Nephron (organoid): ENCODE data around the gene RNF150.
"Not testable (repeated sequence)": the region's sequence is repeated elsewhere in the genome, so short reads cannot be mapped to it uniquely, and the experiment has no call there.

Source experiments
- H3K27ac Mint-ChIP-seq, 3 experiments: 2 replicates each; pipeline ENCODE4 v1.8.0; 2020; ENCODE audit warnings: mixed read lengths in 3 of 3, mild to moderate bottlenecking in 2 of 3, moderate library complexity in 1 of 3
- H3K27me3 Mint-ChIP-seq: 2 replicates; pipeline ENCODE4 v1.8.0; 2021; ENCODE audit warnings: low read depth, mild to moderate bottlenecking, moderate library complexity, mixed read lengths
- H3K36me3 Mint-ChIP-seq: 2 replicates; pipeline ENCODE4 v1.8.0; 2020; ENCODE audit warnings: low read depth, mixed read lengths
- H3K4me1 Mint-ChIP-seq: 2 replicates; pipeline ENCODE4 v1.8.0; 2020; ENCODE audit warnings: mixed read lengths
- H3K4me3 Mint-ChIP-seq, 3 experiments: 2 replicates each; pipeline ENCODE4 v1.8.0; 2020; ENCODE audit warnings: mild to moderate bottlenecking in 3 of 3, mixed read lengths in 3 of 3, moderate library complexity in 2 of 3
- H3K9me3 Mint-ChIP-seq: 2 replicates; pipeline ENCODE4 v1.8.0; 2020; ENCODE audit warnings: mixed read lengths
- CTCF ChIP-seq, 3 experiments: fragments of 200-600 bp; sonication (generic); IDR thresholded peaks; one replicate each; pipeline ENCODE4 v1.5.0; 2021; ENCODE audit warnings: antibody characterized with exemption in 3 of 3; ENCODE audit not compliant: unreplicated experiment in 3 of 3

The RNF150 gene

GRCh38 chr4:140818433-140818832 lies 314.8 kb downstream of the RNF150 start:
- Mint-ChIP-seq H3K4me1 (no peaks in the 10 kb centered on the region), H3K4me3 (no peak overlapping the region), H3K9me3 (no peaks in the 10 kb centered on the region), H3K27ac (no peak overlapping the region), H3K36me3 (no peaks in the 10 kb centered on the region), H3K27me3 (peaks cover 30% of the 10 kb centered on the region)
- TF ChIP-seq CTCF (IDR thresholded peaks at IDR 0.05; ENCODE audit: unreplicated experiment in 3 of 3), result no peak

- Mint-ChIP-seq H3K4me3 (no peak overlapping the region), H3K36me3 (no peaks in the 10 kb centered on the region), H3K27ac (no peak overlapping the region), H3K4me1 (no peaks in the 10 kb centered on the region), H3K9me3 (no peaks in the 10 kb centered on the region), H3K27me3 (peaks cover 30% of the 10 kb centered on the region)
- no peak for TF ChIP-seq CTCF (IDR thresholded peaks at IDR 0.05; ENCODE audit: unreplicated experiment in 3 of 3)
Observed at GRCh38 chr4:140816806-140817510, 316.3 kb downstream of the RNF150 start.

GRCh38 chr4:140813804-140814203 lies 319.5 kb downstream of the RNF150 start:
- no peak for TF ChIP-seq CTCF (IDR thresholded peaks at IDR 0.05; ENCODE audit: unreplicated experiment in 3 of 3)
- no peak overlapping the region for H3K4me3 Mint-ChIP-seq
- no peaks in the 10 kb centered on the region for H3K9me3 Mint-ChIP-seq
- H3K36me3 Mint-ChIP-seq, result no peaks in the 10 kb centered on the region
- H3K4me1 Mint-ChIP-seq, result no peaks in the 10 kb centered on the region
- no peak overlapping the region for H3K27ac Mint-ChIP-seq
- H3K27me3 Mint-ChIP-seq, result peaks cover 38% of the 10 kb centered on the region

- H3K9me3 Mint-ChIP-seq, result no peaks in the 10 kb centered on the region
- no peak overlapping the region for H3K4me3 Mint-ChIP-seq
- H3K4me1 Mint-ChIP-seq, result peaks cover 5% of the 10 kb centered on the region
- H3K36me3 Mint-ChIP-seq, result no peaks in the 10 kb centered on the region
- peaks cover 41% of the 10 kb centered on the region for H3K27me3 Mint-ChIP-seq
- no peak overlapping the region for H3K27ac Mint-ChIP-seq
- TF ChIP-seq CTCF (IDR thresholded peaks at IDR 0.05; ENCODE audit: unreplicated experiment in 3 of 3), result no peak
Observed at GRCh38 chr4:140812916-140813315, 320.4 kb downstream of the RNF150 start.

GRCh38 chr4:140811429-140811828 lies 321.8 kb downstream of the RNF150 start:
- Mint-ChIP-seq H3K4me1 (peaks cover 10% of the 10 kb centered on the region), H3K27ac (no peak overlapping the region), H3K27me3 (peaks cover 38% of the 10 kb centered on the region), H3K4me3 (no peak overlapping the region), H3K36me3 (no peaks in the 10 kb centered on the region), H3K9me3 (no peaks in the 10 kb centered on the region)
- TF ChIP-seq CTCF (IDR thresholded peaks at IDR 0.05; ENCODE audit: unreplicated experiment in 3 of 3), result no peak

- H3K27ac Mint-ChIP-seq, H3K4me3 Mint-ChIP-seq, H3K36me3 Mint-ChIP-seq, H3K9me3 Mint-ChIP-seq, H3K4me1 Mint-ChIP-seq: not testable (repeated sequence)
- H3K27me3 Mint-ChIP-seq, result peaks cover 34% of the 10 kb centered on the region
Observed at GRCh38 chr4:140810591-140811169, 322.6 kb downstream of the RNF150 start.
